ENCODE data around the gene CD40LG.

Gene CD40LG

DNA sequence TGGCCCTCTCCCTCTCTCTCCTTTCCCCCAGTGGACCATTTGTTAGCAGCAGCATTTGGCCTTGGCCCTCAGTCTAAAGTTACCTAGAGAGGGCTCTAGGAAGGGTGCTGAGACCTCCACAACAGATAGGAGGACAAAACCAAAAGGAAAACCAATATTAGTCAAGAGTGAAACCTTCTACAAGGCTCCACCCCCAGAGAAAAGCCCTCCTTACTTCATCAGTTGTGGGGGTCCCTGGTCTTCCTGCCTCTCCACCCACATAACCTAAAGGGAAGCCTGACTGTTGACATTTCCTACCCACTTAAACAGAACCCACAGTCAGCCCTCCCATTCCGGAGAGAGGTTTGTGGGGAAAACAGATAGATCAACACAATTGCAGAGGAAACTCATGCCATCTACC is 4.7 kb upstream of the CD40LG start:
- no peak for DNase-seq (ENCODE audit: low spot score)
- no peak for TF ChIP-seq CTCF (IDR thresholded peaks at IDR 0.05; ENCODE audit: extremely low read depth, insufficient read depth, missing control alignments)
- in situ Hi-C loops (cut with MboI; ENCODE audit: low pct_unique_long_range_greater_than_20kb, low sequenced_read_pairs, unreplicated experiment), result no loop called here

- DNase-seq (ENCODE audit: low spot score), result no peak
- no peak for TF ChIP-seq CTCF (IDR thresholded peaks at IDR 0.05; ENCODE audit: extremely low read depth, insufficient read depth, missing control alignments)
- in situ Hi-C loops (cut with MboI; ENCODE audit: low pct_unique_long_range_greater_than_20kb, low sequenced_read_pairs, unreplicated experiment), result no loop called here
These were observed 1.2 kb upstream of the CD40LG start for GRCh38 chrX:136646602-136647239.

DNA sequence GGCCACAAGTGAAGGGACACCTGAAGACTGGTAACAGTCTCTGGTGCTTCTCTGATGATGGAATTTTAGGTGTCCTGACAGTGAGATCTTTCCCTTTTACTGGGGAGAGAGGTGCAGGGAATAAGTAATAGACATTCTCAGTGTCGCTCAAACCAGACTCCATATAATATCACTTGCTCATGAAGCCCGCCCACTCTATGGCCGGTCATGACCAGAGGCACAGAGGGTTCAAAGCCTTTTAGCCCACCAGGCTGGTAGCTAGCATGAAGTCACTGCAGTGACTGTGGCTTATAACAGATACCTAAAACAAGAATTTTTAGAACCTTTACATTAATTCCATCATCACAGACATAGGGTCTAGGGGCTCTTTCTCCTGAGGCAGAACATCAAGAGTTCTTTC is 2.9 kb downstream of the CD40LG start:
- no peak for DNase-seq (ENCODE audit: low spot score)
- TF ChIP-seq CTCF (IDR thresholded peaks at IDR 0.05; ENCODE audit: extremely low read depth, insufficient read depth, missing control alignments), result no peak
- in situ Hi-C loops (cut with MboI; ENCODE audit: low pct_unique_long_range_greater_than_20kb, low sequenced_read_pairs, unreplicated experiment), result no loop called here

DNA sequence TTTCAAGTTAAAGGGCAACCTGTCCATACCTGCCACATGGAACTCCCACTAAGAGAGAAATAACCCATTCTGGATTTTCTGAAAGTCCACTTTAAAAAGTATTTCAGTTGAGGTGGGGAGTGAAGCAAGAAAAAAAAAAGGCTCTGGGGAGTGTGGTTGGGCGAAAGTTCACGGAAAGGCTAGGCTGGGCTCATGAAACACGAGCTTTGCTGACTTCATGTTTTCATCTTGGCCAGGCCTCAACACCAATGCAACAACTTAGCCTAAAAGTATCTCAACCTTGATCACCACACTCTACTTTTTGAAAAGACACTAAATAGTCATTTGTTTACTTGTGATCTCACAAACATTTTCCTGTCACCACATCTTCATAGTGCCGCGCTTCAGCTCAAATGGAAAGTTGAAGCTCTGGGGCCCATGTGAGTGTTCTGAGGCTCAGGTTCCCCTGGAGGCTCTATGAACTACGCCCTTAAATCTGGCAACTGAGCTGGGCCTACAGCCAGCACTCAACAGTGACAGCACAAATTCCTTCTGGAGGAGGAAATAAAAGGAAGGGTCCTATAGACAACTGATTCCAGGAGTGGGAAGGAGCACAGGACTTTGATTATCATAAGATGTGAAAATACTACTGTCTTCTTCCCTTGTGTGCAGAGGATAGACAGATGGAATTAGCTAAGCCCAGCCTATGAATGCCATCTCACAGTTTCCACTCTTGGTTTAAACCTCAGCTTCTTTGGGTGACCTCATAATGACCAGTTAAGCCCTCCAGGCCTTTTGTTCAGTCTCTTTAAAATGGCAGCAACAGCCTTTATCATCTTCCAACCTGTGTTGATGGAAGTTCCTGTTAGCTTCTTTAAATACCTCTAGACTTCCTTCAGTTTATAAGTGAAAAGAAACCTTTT is 5.1 kb downstream of the CD40LG start:
- in situ Hi-C loops (cut with MboI; ENCODE audit: low pct_unique_long_range_greater_than_20kb, low sequenced_read_pairs, unreplicated experiment), result no loop called here
- TF ChIP-seq CTCF (IDR thresholded peaks at IDR 0.05; ENCODE audit: extremely low read depth, insufficient read depth, missing control alignments), result no peak

GRCh38 chrX:136656361-136656964 is 8.5 kb downstream of the CD40LG start:
- no peak for DNase-seq (ENCODE audit: low spot score)
- no peak for TF ChIP-seq CTCF (IDR thresholded peaks at IDR 0.05; ENCODE audit: extremely low read depth, insufficient read depth, missing control alignments)
- in situ Hi-C loops (cut with MboI; ENCODE audit: low pct_unique_long_range_greater_than_20kb, low sequenced_read_pairs, unreplicated experiment), result no loop called here

More for the DNA sequence above, 5.1 kb downstream of the CD40LG start:
- DNase-seq (ENCODE audit: low spot score), result no peak

DNA sequence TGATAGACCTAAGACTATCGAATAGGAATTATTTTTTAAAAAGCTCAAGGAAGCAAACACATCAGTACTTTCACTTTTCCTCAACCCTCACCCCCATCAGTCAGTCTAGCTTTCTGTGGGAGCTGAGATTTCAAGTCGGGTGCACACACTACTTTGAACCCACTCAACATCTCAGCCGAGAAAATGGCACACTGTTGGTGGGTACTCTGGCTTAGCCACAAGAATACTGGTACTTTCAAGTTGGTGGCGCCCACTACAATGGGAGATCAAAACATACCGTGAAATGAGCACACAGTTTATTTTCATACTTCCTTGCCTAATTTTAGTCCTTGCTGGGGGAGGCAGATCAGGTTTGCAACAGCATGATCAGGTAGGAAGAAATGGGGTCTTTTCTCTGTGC is 10.2 kb downstream of the CD40LG start:
- in situ Hi-C loops (cut with MboI; ENCODE audit: low pct_unique_long_range_greater_than_20kb, low sequenced_read_pairs, unreplicated experiment), result no loop called here
- no peak for DNase-seq (ENCODE audit: low spot score)
- TF ChIP-seq CTCF (IDR thresholded peaks at IDR 0.05; ENCODE audit: extremely low read depth, insufficient read depth, missing control alignments), result no peak

All from GM13977 (cell line).